Heart left ventricle (tissue), 16 donors: ENCODE measurements around the gene HOXB1. TPM values are rescaled to one million over a fixed set of nuclear protein-coding genes. Genes with fewer than 3 reads are reported as not detected.

ENCODE experiments used
- ATAC-seq, 4 donors: fragments of 200-7000 bp; cut with Tn5 transposase; one replicate each; pipeline ENCODE4 v1.9.1; 2020 to 2022; ENCODE audit warnings: moderate library complexity in 4 of 4, mild to moderate bottlenecking in 3 of 4, moderate number of reproducible peaks in 1 of 4
- DNase-seq, 5 donors: peaks; one replicate each; pipeline ENCODE4 v3.0.0-alpha.2; 2020
- H3K27ac ChIP-seq, 12 donors: fragments of 200-600 bp; sonication (generic) in 4 of 12; one replicate each; pipeline versions ENCODE4 v1.5.0 to v1.8.0; 2016 to 2022; ENCODE audit warnings: mild to moderate bottlenecking in 2 of 12
- H3K27me3 ChIP-seq, 9 donors: fragments of 200-600 bp; sonication (generic) in 2 of 9; one replicate each; pipeline versions ENCODE4 v1.5.1 to v1.8.0; 2016 to 2022; ENCODE audit warnings: mild to moderate bottlenecking in 3 of 9
- H3K36me3 ChIP-seq, 9 donors: fragments of 200-600 bp; sonication (generic) in 2 of 9; one replicate each; pipeline versions ENCODE4 v1.5.0 to v1.8.0; 2018 to 2022; ENCODE audit warnings: mild to moderate bottlenecking in 2 of 9
- H3K4me1 ChIP-seq, 12 donors: fragments of 200-600 bp; sonication (generic) in 4 of 12; one replicate each; pipeline versions ENCODE4 v1.5.0 to v1.8.0; 2016 to 2022; ENCODE audit warnings: mild to moderate bottlenecking in 3 of 12
- H3K4me3 ChIP-seq, 12 donors: fragments of 200-600 bp; sonication (generic) in 4 of 12; one replicate each; pipeline versions ENCODE4 v1.5.0 to v1.8.0; 2017 to 2022; ENCODE audit warnings: mild to moderate bottlenecking in 9 of 12, moderate library complexity in 4 of 12
- H3K9me3 ChIP-seq, 12 donors: fragments of 200-600 bp; sonication (generic) in 4 of 12; one replicate each; pipeline versions ENCODE4 v1.5.0 to v1.8.0; 2016 to 2022; ENCODE audit warnings: mild to moderate bottlenecking in 1 of 12
- CTCF ChIP-seq, 12 donors: fragments of 200-600 bp; sonication (generic) in 4 of 12; IDR thresholded peaks; one replicate each; pipeline versions ENCODE4 v1.5.0 to v1.8.0; 2018 to 2022; ENCODE audit warnings: antibody characterized with exemption in 12 of 12, mild to moderate bottlenecking in 5 of 12
- POLR2A ChIP-seq, 2 donors: fragments of 450-650 bp; IDR thresholded peaks; one replicate each; pipeline ENCODE4 v1.6.1; 2017; ENCODE audit warnings: antibody characterized with exemption in 2 of 2, mild to moderate bottlenecking in 2 of 2, moderate library complexity in 2 of 2
- WGBS, 4 donors: extraction: QIAGEN DNeasy Blood & Tissue Kit in 2 of 4; methylation state at CpG; one replicate each; pipeline versions ENCODE4 v1.1.5 to v1.1.7; 2013 to 2018; 5-methylcytosine and 5-hydroxymethylcytosine counted together
- intact Hi-C, 10 donors: fragments of 100-400 bp; cut with DNase I; formaldehyde crosslinking; loops; one replicate each; pipeline versions ENCODE4 v1.11.1 to v1.14.2; 2022
- polyA plus RNA-seq, 2 donors: library from polyadenylated mRNA; stranded (reverse); fragments of 200-250 nt; gene quantifications; one replicate each; pipeline ENCODE4 v1.2.3, GENCODE V29; 2013
- total RNA-seq, 9 donors: library from RNA; depleted of rRNA in 2 of 9; stranded (reverse); fragments of >200 nt in 2 of 9; fragmentation: NEBNext Ultra II Directional in 3 of 9; extraction: Animal tissue kit (Norgen Biotek cat#: 25700) in 3 of 9; gene quantifications; one replicate each; pipeline versions ENCODE4 v1.1.0 to v1.2.4, GENCODE V29; 2016 to 2023
- donor health status: ischemic (EF 13 %, LVEDD 7.1; RV severe dilation, severe dysfunction).
- donor health status: healthy with polysubstance abuse.
- donor health status: DM: no; HTN: yes; CAD: no.
- donor health status: DM: no; HTN: no; CAD: no.
- donor health status: ischemic (EF 25% LVEDD 6.9; RV normal size, moderate dysfunction).
- donor health status: ischemic (EF 25% LVEDD 5.7; RV mildly dilated, moderate dysfunction).
- donor health status: healthy.
- donor health status: DM: yes; HTN: yes; CAD: no.
- donor health status: ischemic (EF 35%, LVEDD 5.7; RV mildly dilated, moderate dysfunction).
- donor health status: nonischemic (EF 11% LVEDD 7.7; RV severe dilation, severe dysfunction).
- donor health status: DM: yes; HTN: yes; CAD: no.
- donor health status: PGD.
- donor health status: ischemic (EF 29% LVEDD 5.4; RV normal size, mild dysfunction).
- donor health status: nonischemic (EF 23%, LVEDD 6.1; RV moderate dilation, normal function).

HOXB1 gene
- total and polyA plus RNA-seq, 11 donors: not detected

- Histone ChIP-seq H3K4me1 (peaks cover 0 to 26% (median 0%) of the 10 kb centered on the region in 12 donors), H3K27me3 (peaks cover 9 to 94% (median 48%) of the 10 kb centered on the region in 9 donors), H3K36me3 (no peaks in the 10 kb centered on the region), H3K4me3 (no peak overlapping the region), H3K27ac (peak overlapping the region in 1 of 12 donors; percentile 90), H3K9me3 (no peaks in the 10 kb centered on the region)
- intact Hi-C loops: no loop called here
- no peak for DNase-seq
- ATAC-seq: no peak
- TF ChIP-seq POLR2A (IDR thresholded peaks at IDR 0.05): no peak
- TF ChIP-seq CTCF (IDR thresholded peaks at IDR 0.05): no peak
- 45 to 59% (median 49%) methylated on average over 13 of the region's 13 CpGs for WGBS, 4 donors
These were observed 27.4 kb upstream of the HOXB1 start for GRCh38 chr17:48558057-48558830.

GRCh38 chr17:48556576-48557401 is 26.0 kb upstream of the HOXB1 start:
- Histone ChIP-seq H3K4me1 (peaks cover 0 to 26% (median 0%) of the 10 kb centered on the region in 12 donors), H3K9me3 (no peaks in the 10 kb centered on the region), H3K27ac (peak overlapping the region in 1 of 12 donors; percentile 90), H3K27me3 (peaks cover 0 to 93% (median 62%) of the 10 kb centered on the region in 9 donors), H3K36me3 (peaks cover 0 to under 1% (median 0%) of the 10 kb centered on the region in 9 donors), H3K4me3 (no peak overlapping the region)
- intact Hi-C loops: no loop called here
- WGBS, 4 donors: 41 to 49% (median 46%) methylated on average over 7 of the region's 7 CpGs
- TF ChIP-seq CTCF (IDR thresholded peaks at IDR 0.05): no peak
- no peak for TF ChIP-seq POLR2A (IDR thresholded peaks at IDR 0.05)
- ATAC-seq (no peak), DNase-seq (no peak)

GRCh38 chr17:48556229-48556575 is 25.4 kb upstream of the HOXB1 start:
- Histone ChIP-seq H3K27me3 (peaks cover 0 to 93% (median 67%) of the 10 kb centered on the region in 9 donors), H3K36me3 (peaks cover 0 to 3% (median 0%) of the 10 kb centered on the region in 9 donors), H3K4me1 (peaks cover 0 to 23% (median 0%) of the 10 kb centered on the region in 12 donors), H3K4me3 (no peak overlapping the region), H3K9me3 (no peaks in the 10 kb centered on the region), H3K27ac (peak overlapping the region in 1 of 12 donors; percentile 90)
- TF ChIP-seq POLR2A (IDR thresholded peaks at IDR 0.05) (no peak), CTCF (IDR thresholded peaks at IDR 0.05) (no peak)
- DNase-seq: no peak
- ATAC-seq: no peak
- 43 to 67% (median 59%) methylated on average over 5 of the region's 5 CpGs for WGBS, 4 donors
- intact Hi-C loops: no loop called here
